Stimulated activated CD8-positive, alpha-beta memory T cell treated with anti-CD3 and anti-CD28 coated beads, Interleukin-2, amount 100 ng/mL, for 1 hour (primary cell): ENCODE data around the gene USP32.
A peak's percentile ranks its signal among the peaks of the same experiment; 100 is the strongest.
"Not testable (repeated sequence)": the region's sequence is repeated elsewhere in the genome, so short reads cannot be mapped to it uniquely, and the experiment has no call there.

ENCODE experiments used
- DNase-seq, 2 donors: peaks; one replicate each; pipeline ENCODE4 v3.0.0-alpha.2; 2020; ENCODE audit warnings: low read depth in 2 of 2

The USP32 gene

DNA sequence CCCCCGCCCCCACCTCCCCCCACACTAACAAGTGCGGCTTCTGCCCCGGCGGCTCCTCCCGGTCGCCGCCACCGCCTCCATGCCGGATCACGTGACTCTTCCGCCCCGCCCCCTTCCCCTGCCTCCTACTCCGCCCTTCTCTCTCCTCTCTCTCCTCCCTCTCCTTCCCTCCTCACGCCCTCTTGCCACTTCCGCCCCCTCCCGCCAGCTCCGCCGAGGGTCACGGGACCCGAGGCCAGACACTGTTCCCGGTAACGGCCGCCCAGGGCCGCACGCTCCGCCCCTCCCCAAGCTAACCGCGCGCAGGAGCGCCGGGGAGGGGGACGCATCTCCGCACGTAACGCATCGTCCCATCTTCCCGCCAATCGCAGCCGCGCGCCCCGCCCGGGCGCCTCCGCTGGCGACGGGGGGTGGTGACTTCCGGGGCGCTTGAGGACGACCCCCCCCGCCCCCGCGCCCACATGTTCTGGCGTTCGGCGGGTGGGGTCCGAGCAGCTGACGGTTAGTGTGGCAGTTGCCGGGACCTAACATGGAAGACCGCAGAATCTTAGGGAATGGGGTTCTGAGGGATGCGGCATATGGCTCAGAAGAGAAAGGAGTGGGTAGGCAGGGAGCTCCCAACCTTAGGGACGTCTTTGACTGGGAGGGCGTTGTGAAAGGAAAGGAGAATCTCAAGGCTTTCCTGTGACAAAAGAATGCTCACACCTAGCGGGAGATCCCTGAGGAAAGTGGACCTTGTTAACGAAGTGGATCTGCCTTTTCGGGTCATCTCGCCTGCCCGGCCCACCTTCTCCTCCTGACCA is at the start of gene USP32:
Gene USP32 (minus strand): TSS at position 92 of the 803 bp plus-strand sequence. CDS start 194 bp downstream, outside the sequence.
- peak; percentile 95 to 97 for DNase-seq

- no peak for DNase-seq
These were observed 47.6 kb upstream of the USP32 start for GRCh38 chr17:60439501-60439900.

- DNase-seq, result no peak
These were observed 44.7 kb upstream of the USP32 start for GRCh38 chr17:60436676-60437075.

DNA sequence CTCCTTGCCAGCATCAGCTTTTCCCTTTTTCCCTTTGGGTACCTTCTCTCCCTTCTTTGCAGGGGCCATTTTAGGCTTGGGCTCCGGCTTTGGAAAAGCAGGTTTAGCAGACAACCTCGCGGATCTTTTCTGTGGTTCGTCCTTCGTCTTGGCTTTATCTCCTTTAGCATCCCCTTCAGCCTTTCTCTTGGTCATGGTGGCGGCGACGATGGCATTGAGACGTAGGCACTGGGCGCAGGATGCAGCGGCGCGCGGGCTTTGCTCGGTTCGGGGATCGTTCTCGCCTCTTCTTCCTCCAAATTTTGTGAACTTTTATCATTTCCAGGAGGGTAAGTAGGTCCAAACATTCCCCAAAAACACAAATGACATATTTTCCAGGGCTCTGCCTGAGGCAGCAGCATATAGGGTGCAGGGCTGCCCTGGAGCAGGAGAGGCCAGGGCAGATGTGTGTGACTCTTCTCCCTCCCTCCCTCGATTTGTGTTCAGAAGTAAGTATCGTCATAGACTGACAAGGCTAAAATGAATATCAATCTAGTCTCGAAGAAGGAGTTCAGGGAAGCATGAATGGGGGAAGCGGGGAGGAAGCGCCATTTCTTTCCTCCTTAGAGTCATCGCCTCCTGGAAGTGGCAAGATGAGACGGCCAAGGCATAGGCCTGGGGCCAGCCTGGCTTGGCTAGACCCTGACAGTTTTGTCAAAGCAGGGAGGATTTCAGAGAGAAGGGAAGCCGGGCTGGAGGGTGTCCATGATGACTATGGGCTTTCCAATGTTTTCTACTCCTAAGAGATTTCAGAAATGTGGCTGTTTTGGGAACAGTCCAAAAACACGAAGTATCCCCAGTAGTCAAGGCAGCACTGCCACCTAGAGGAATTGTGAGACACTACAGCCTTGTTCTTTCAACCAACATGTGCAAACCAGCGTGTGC is 43.6 kb upstream of the USP32 start:
- peak; percentile 19 to 26 for DNase-seq

DNA sequence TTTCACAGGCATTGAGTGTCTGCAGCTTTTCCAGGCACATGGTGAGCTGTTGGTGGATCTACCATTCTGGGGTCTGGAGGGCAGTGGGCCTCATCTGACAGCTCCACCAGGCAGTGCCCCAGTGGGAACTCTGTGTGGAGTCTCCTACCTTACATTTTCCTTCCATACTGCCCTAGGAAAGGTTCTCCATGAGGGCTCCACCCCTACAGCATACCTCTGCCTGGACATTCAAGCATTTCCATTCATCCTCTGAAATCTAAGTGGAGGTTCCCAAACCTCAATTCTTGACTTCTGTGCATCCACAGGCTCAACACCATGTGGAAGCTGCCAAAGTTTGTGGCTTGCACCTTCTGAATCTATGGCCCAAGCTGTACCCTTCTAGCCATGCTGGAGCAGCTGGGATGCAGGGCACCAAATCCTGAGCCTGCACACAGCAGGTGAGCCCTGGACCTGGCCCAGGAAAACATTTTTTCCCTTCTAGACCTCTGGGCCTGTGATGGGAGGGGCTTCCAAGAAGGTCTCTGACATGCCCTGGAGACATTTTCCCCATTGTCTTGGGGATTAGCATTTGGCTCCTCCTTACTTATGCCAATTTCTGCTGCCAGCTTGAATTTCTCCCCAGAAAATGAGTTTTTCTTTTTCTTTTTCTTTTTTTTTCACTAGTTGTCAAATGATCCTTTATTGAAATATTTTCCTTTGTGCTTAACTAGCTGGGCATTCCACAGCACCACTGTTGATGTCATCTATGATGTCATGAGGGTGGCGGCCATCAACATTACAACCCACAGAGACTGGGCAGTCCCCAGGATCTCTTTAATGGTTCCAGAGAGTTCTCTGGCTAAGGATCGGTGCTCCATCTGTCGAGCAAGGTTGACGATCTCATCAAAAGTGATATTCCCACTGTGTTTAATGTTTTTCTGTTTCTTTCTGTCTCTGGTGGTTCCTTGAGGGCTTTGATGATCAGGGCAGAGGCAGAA is 41.4 kb upstream of the USP32 start:
- DNase-seq, result not testable (repeated sequence)

- DNase-seq, result not testable (repeated sequence)
These were observed 38.6 kb upstream of the USP32 start for GRCh38 chr17:60430561-60430960.

GRCh38 chr17:60428491-60428890 is 36.6 kb upstream of the USP32 start:
- not testable (repeated sequence) for DNase-seq

DNA sequence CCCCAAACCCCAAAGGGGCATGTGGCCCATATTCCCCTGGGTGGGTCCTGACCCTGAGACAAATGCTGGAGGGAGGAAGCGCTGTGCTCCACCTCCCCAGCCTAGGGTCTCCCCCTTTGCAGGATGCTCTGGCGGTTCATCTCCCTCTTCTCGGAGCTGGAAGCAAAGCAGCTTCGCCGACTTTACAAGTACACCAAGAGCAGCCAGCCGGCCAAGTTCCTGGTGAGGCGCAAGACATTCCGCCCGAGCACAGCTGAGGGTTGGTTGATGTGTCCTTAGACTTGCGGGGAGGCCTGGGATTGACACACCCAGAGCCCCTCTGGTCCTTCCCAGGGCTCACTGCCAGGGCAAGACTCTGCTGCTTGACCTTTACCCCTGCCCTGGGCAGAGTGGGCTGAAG is 34.7 kb upstream of the USP32 start:
- no peak for DNase-seq

- DNase-seq, result no peak
These were observed 33.7 kb upstream of the USP32 start for GRCh38 chr17:60425626-60426025.

DNA sequence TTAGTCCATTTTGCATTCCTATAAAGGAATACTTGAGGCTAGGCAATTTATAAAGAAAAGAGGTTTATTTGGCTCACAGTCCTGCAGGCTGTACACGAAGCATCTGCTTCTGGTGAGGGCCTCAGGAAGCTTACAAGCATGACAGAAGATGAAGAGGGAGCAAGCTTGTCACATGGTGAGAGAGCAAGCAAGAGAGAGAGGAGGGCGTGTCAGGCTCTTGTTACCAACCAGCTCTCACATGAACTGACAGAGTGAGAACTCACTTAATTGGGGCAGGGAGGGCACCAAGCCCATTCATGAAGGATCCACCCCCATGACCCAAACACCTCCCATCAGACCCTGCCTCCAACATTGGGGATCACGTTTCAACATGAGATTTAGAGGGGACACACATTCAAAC is 31.9 kb upstream of the USP32 start:
- DNase-seq, result no peak

DNA sequence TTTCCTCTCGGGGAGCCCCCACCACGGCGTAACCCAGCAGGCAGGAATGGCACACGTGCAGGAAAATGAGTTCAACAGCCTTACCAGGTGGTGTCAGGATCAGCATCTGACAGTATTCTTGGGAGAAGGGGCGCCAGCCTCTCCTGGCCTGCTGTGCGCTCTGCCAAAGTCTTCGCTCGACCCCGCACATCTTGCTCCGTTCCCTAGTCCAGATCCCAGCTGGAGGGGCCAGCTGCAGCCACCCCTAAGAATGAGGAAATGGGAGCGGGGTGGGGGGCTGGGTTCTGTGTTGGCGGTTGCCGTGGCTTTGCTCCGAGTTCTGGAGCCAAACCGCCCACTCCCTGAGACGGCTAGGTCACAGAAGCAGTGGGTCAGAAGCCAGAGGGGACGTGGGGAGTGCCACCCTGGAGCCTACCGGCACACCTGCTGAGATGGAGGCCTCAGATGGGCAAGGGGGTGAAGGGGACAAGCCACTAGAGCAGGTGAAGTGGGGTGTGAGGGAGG is 30.3 kb upstream of the USP32 start, which contains the start of gene CHCT1:
Gene CHCT1 (plus strand): TSS at position 328 of the 504 bp plus-strand sequence. CDS start 104 bp downstream, at position 432.
- no peak for DNase-seq

- DNase-seq, result peak; percentile 50 to 52
These were observed 29.6 kb upstream of the USP32 start for GRCh38 chr17:60421273-60422161.

DNA sequence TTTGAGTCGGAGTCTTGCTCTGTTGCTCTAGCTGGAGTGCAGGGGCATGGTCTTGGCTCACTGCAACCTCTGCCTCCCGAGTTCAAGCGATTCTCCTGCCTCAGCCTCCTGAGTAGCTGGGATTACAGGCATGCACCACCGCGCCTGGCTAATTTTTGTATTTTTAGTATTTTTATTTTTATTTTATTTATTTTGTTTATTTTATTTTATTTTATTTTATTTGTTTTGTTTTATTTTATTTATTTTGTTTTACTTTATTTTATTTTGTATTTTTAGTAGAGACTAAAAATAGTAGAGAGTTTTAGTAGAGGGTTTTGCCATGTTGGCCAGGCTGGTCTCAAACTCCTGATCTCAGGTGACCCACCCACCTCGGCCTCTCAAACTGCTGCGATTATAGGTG is 27.9 kb upstream of the USP32 start:
- not testable (repeated sequence) for DNase-seq

DNA sequence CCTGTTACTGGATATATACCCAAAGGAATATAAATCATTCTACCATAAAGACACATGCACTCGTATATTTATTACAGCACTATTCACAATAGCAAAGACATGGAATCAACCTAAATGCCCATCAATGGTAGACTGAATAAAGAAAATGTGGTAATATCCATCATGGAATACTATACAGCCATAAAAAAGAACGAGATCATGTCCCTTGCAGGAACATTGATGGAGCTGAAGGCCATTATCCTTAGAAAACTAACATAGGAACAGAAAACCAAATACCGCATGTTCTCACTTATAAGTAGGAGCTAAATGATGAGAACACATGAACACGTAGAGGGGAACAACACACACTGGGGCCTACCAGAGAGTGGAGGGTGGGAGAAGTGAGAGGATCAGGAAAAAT is 27.1 kb upstream of the USP32 start:
- DNase-seq, result not testable (repeated sequence)

DNA sequence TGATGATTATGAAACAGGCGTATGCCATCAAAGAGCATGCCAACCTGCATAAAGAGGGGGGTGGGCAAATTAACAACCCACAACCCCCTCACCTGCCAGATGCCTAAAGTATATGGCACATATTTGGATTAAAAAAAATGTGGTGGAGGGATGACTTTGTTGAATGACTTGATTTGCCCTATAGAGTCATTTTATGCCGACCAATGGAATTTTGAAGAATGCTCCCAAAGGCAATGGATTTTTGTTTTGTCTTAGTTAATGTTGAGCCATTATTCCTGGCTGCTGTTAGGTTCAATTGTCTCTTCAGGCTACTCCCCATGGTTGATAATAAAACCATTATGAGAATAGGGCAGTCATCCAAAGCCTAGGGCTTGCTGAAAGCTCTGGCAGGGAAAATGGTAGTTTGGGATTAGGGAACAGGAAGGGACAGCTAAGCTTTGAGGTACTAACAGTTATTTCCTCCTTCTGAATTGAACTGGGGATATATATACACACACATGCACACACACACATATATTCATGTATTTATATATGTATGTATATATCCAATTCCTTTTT is 24.5 kb upstream of the USP32 start:
- no peak for DNase-seq

GRCh38 chr17:60415146-60415545 is 23.2 kb upstream of the USP32 start:
- DNase-seq, result no peak

DNA sequence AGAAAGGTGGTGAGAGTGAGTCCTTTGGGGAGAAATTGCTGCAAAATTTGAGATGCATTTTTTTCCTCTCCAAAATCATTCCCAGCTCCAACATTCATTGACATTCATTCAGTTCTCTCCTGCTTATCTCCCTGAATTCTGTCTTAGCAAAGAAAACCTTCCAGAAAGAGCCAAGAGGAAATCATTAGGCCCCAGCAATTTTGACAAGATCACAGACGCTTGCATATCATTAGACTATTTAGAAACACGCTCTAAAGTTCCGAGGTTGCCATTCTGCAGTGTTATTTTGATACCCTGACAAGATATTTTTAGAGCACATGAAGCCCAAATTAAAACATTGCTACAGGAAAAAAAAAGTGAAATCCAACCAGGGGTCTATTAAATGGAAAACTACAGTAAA is 20.8 kb upstream of the USP32 start:
- DNase-seq, result no peak

DNA sequence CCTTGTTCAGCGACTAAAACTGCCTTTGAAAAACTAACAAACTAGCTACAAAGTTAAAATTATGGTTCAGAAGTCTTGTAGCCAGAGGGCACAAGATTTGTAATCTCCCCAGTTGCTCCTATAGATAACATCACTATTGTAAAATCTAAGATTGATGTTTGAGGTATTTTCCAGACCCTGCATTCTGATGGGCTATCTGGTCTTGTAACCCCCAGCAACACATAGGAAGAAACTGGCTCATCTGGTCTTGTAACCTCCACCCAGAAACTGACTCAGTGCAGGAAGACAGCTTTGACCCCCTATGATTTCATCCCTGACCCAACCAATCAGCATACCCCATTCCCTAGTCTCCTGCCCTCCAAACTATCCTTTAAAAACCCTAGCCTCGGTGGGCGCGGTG is 18.1 kb upstream of the USP32 start:
- DNase-seq, result no peak

GRCh38 chr17:60406887-60407286 is 15.0 kb upstream of the USP32 start:
- no peak for DNase-seq

DNA sequence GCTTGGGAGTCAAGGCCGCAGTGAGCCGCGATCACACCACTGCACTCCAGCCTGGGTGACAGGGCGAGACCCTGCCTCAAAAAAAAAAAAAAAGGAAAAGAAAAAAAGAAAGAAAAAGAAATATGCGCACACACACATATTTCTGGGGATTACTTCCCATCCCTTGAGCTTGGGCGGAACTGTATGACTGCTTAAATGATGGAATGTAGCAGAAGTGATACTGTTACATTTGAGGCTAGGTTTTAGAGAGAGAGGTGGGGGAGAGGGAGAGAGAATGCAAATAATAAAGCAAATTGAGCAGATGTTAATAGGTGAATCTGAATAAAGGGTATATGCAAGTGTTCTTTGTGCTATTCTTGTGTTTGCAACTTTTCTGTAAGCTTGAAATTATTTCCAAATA is 12.0 kb upstream of the USP32 start:
- no peak for DNase-seq
